WTC11 (cell line): Measurements from ENCODE around the gene WNT7A.

Source experiments
- ATF3 ChIP-seq: sonication (generic); formaldehyde crosslinking; conservative IDR thresholded peaks from 2 replicates; pipeline ENCODE4 v1.8.1; 2022; ENCODE audit warnings: mild to moderate bottlenecking, missing genetic modification reagents
- ELF4 ChIP-seq: sonication (generic); formaldehyde crosslinking; IDR thresholded peaks from 2 replicates; pipeline ENCODE4 v1.8.1; 2022; ENCODE audit warnings: low read depth, mild to moderate bottlenecking, moderate library complexity, missing genetic modification reagents
- ESRRA ChIP-seq: sonication (generic); formaldehyde crosslinking; IDR thresholded peaks from 2 replicates; pipeline ENCODE4 v1.8.1; 2022; ENCODE audit warnings: mild to moderate bottlenecking, missing genetic modification reagents, borderline replicate concordance
- JAZF1 ChIP-seq: fragments of 250-450 bp; sonication (Bioruptor Pico); IDR thresholded peaks from 2 replicates; pipeline ENCODE4 v1.9.0; 2021; ENCODE audit warnings: moderate library complexity, mild to moderate bottlenecking, inconsistent platforms
- NR3C1 ChIP-seq: sonication (generic); formaldehyde crosslinking; conservative IDR thresholded peaks from 2 replicates; pipeline ENCODE4 v1.8.1; 2023; ENCODE audit warnings: low read depth, mild to moderate bottlenecking, missing genetic modification reagents
- TF ChIP-seq, protein P1 (sequence below): fragments of 200-600 bp; IDR thresholded peaks from 2 replicates; pipeline ENCODE4 v1.8.0; 2022; ENCODE audit warnings: antibody characterized with exemption

- TF ChIP-seq ELF4 (no peak), JAZF1 (CRISPR knock-in tag) (no peak), ATF3 (CRISPR knock-in tag) (no peak), ESRRA (CRISPR knock-in tag) (no peak), NR3C1 (CRISPR knock-in tag) (no peak)
- TF ChIP-seq, protein P1, sequence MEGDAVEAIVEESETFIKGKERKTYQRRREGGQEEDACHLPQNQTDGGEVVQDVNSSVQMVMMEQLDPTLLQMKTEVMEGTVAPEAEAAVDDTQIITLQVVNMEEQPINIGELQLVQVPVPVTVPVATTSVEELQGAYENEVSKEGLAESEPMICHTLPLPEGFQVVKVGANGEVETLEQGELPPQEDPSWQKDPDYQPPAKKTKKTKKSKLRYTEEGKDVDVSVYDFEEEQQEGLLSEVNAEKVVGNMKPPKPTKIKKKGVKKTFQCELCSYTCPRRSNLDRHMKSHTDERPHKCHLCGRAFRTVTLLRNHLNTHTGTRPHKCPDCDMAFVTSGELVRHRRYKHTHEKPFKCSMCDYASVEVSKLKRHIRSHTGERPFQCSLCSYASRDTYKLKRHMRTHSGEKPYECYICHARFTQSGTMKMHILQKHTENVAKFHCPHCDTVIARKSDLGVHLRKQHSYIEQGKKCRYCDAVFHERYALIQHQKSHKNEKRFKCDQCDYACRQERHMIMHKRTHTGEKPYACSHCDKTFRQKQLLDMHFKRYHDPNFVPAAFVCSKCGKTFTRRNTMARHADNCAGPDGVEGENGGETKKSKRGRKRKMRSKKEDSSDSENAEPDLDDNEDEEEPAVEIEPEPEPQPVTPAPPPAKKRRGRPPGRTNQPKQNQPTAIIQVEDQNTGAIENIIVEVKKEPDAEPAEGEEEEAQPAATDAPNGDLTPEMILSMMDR = no peak
Measured at GRCh38 chr3:13824521-13825310, 55.2 kb downstream of the WNT7A start.
